A549 treated with AZD9567 at 1 μM for 4 hours (cell line): Measurements from ENCODE around the gene SMYD3. TPM values are rescaled to one million over a fixed set of nuclear protein-coding genes. Genes with fewer than 3 reads are reported as not detected.

ENCODE experiments used
- total RNA-seq: library from RNA; stranded (reverse); fragments of 200-300 nt; extraction: Qiagen RNA extraction; gene quantifications from 5 replicates; pipeline ENCODE4 v1.2.3, GENCODE V29; 2022; ENCODE audit not compliant: insufficient read depth

The SMYD3 gene
- total RNA-seq: 11.3 to 13.2 TPM (median 12.7 TPM) in 5 replicates

DNA sequence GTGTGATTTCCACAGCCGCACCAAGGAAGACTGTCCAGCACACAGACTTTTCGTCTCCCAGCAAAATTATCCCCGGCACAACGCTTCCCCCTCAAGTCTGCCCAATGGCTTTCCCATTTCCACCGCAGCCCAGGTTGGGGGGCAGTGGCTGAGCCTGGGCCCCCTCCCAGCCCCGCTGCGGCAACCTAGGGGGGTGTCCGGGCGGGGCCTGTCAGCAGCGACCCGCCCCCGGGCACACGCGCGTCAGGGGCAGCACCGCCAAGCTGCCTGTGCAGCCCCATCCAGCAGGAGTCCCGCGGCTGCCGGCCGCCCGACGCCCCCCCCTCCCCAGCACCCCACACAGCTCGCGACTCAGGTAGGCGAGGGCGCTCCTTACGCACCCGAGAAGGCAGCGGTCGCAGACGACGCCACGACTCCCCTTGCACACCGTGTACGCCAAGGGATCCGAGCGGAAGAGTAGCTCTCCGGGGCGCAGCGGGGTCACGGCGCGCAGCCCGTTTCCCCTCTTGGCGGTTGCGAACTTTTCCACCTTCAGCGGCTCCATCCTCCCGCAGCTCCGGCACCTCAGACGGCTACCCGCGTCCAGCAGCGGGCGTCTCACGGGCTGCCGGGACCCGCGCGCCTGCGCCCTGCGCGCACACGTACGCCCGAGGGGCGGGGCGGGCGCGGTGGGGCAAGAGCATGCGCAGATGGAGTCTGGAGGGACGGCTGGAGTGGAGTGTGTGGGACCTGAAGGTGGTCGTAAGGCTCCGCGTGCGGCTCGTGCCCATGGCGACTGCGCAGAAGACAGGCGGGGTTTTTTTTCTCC lies at the start of gene SMYD3:
Gene SMYD3, minus strand, starts transcription at position 606 of the 808 bp plus-strand sequence.

Other genes starting within 250 kb of the SMYD3 start
- gene TFB2M, start 59.0 kb upstream of the SMYD3 start, total RNA-seq: 33.8 to 37.9 TPM (median 35.4 TPM) in 5 replicates
- gene CNST, start 59.2 kb upstream of the SMYD3 start, total RNA-seq: 7.5 to 10.3 TPM (median 8.4 TPM) in 5 replicates
- gene SCCPDH, start 217.1 kb upstream of the SMYD3 start, total RNA-seq: 44.2 to 49.6 TPM (median 46.7 TPM) in 5 replicates